ENCODE measurements around the gene NPW. TPM values are rescaled to one million over a fixed set of nuclear protein-coding genes. Genes with fewer than 3 reads are reported as not detected.

The NPW gene
- total RNA-seq, 1 experiment from 2014 or later, result 7.1 TPM

GRCh38 chr16:1980770-1981087 is 38.9 kb upstream of the NPW start:
- Histone ChIP-seq H2BK12ac (ENCODE audit: insufficient read length, low read depth, low read length) (no peak overlapping the region), H3K27ac (ENCODE audit: insufficient read length, low read depth, low read length) (no peak overlapping the region), H2AK5ac (ENCODE audit: insufficient read length, low read length) (no peak overlapping the region), H3K9ac (ENCODE audit: extremely low read depth, insufficient read length, low read length) (no peak overlapping the region), H2BK5ac (ENCODE audit: insufficient read length, low read length) (no peak overlapping the region), H4K5ac (ENCODE audit: insufficient read length, low read depth, low read length) (no peak overlapping the region), H3K79me1 (ENCODE audit: insufficient read depth, low read depth, low read length, poor library complexity, severe bottlenecking) (no peaks in the 10 kb centered on the region), H3K23me2 (ENCODE audit: insufficient read length, low read depth, low read length, poor library complexity, severe bottlenecking) (peaks cover 24% of the 10 kb centered on the region), H3K4me2 (ENCODE audit: insufficient read depth, insufficient read length, low read length) (no peak overlapping the region), H4K91ac (ENCODE audit: insufficient read length, low read depth, low read length) (no peak overlapping the region), H3K56ac (ENCODE audit: insufficient read length, low read depth, low read length) (no peak overlapping the region), H3K14ac (ENCODE audit: insufficient read depth, low read length) (no peak overlapping the region), H4K20me1 (ENCODE audit: control insufficient read depth, insufficient read depth, insufficient read length) (peaks cover 2% of the 10 kb centered on the region), H3K4me1 (ENCODE audit: insufficient read depth, low read length) (no peaks in the 10 kb centered on the region), H3K4ac (ENCODE audit: low read depth, low read length) (no peak overlapping the region), H2BK20ac (ENCODE audit: low read depth, low read length, poor library complexity, severe bottlenecking) (no peak overlapping the region), H3K9me3 (ENCODE audit: control insufficient read depth, low read depth, low read length) (no peaks in the 10 kb centered on the region), H2BK120ac (ENCODE audit: low read depth, low read length, poor library complexity, severe bottlenecking) (no peak overlapping the region), H3K27me3 (ENCODE audit: insufficient read depth, low read length) (peaks cover 22% of the 10 kb centered on the region), H3K79me2 (ENCODE audit: insufficient read depth, low read length) (no peaks in the 10 kb centered on the region; the same call in 1 of the 2 replicates), H2AFZ (ENCODE audit: low read length) (no peak overlapping the region), H3T11ph (ENCODE audit: low read length) (no peak overlapping the region), H2BK15ac (ENCODE audit: low read depth, low read length) (no peak overlapping the region), H4K8ac (replicated peaks; ENCODE audit: insufficient read length, low read depth, low read length) (no peak overlapping the region), H3K23ac (ENCODE audit: insufficient read length, low read depth, low read length) (no peak overlapping the region), H3K18ac (ENCODE audit: insufficient read length, low read depth, low read length) (no peak overlapping the region)
- Mint-ChIP-seq H3K27ac (no peak overlapping the region), H3K4me1 (peaks cover 19 to 26% of the 10 kb centered on the region in 2 experiments), H3K9me3 (no peaks in the 10 kb centered on the region), H3K4me3 (peak overlapping the region in 1 of 2 experiments; percentile 64; a peak in 1 of 5 replicates), H3K36me3 (ENCODE audit: insufficient read depth in 1 of 3, low read depth in 3 of 3) (peaks cover 5 to 19% (median 17%) of the 10 kb centered on the region in 3 experiments; a peak in 6 of 7 replicates), H3K27me3 (ENCODE audit: low read depth) (peaks cover 40% of the 10 kb centered on the region)
- no peak for DNase-seq
- TF ChIP-seq CTCF (conservative IDR thresholded peaks at IDR 0.05), result no peak
- no CpG with 5 or more reads among the region's 16 CpGs for WGBS (ENCODE audit: extremely low coverage, insufficient read length, low lambda C conversion rate)

All from H9 (cell line).